Endothelial cell of hepatic sinusoid (primary cell): ENCODE data around the gene TNFSF13B.

ENCODE experiments used
- in situ Hi-C: cut with HindIII; loops from 2 replicates; pipeline ENCODE4 v1.10.0; 2017; ENCODE audit warnings: low sequenced_read_pairs

TNFSF13B gene

GRCh38 chr13:108342369-108343289, 73.1 kb downstream of the TNFSF13B start:
- in situ Hi-C loops: loop anchor here (25.0 kb wide), 1 partner anchor 545 kb away; no protein-coding TSS in a partner anchor

GRCh38 chr13:108345016-108345415, 75.5 kb downstream of the TNFSF13B start:
- in situ Hi-C loops: loop anchor here (25.0 kb wide), 1 partner anchor 542 kb away; no protein-coding TSS in a partner anchor

GRCh38 chr13:108346376-108346775, 76.9 kb downstream of the TNFSF13B start:
- in situ Hi-C loops: loop anchor here (25.0 kb wide), 1 partner anchor 541 kb away; no protein-coding TSS in a partner anchor

- in situ Hi-C loops: loop anchor here (25.0 kb wide), 1 partner anchor 538 kb away; no protein-coding TSS in a partner anchor
These were observed 79.8 kb downstream of the TNFSF13B start for GRCh38 chr13:108349269-108349668.

- in situ Hi-C loops: no loop called here
These were observed 81.1 kb downstream of the TNFSF13B start for GRCh38 chr13:108350579-108350978.

- in situ Hi-C loops: no loop called here
These were observed 83.1 kb downstream of the TNFSF13B start for GRCh38 chr13:108352599-108352998.

- in situ Hi-C loops: no loop called here
These were observed 87.7 kb downstream of the TNFSF13B start for GRCh38 chr13:108357228-108357627.
